ENCODE data around the gene COA5.

The COA5 gene

GRCh38 chr2:98556344-98557033 is 51.8 kb downstream of the COA5 start:
- H3K36me3 ChIP-seq (ENCODE audit: insufficient read depth, insufficient read length, low read length), result peaks cover 89% of the 10 kb centered on the region

GRCh38 chr2:98555696-98556095 is 52.6 kb downstream of the COA5 start:
- no peak for DNase-seq (ENCODE audit: low read depth, low spot score)
- H3K27me3 ChIP-seq (ENCODE audit: insufficient read depth, insufficient read length), result no peaks in the 10 kb centered on the region
- peaks cover 92% of the 10 kb centered on the region for H3K36me3 ChIP-seq (ENCODE audit: insufficient read depth, insufficient read length, low read length)
- TF ChIP-seq ZNF274 (IDR thresholded peaks at IDR 0.05; ENCODE audit: low read depth, low read length) (no peak), SUZ12 (IDR thresholded peaks at IDR 0.05; ENCODE audit: extremely low read depth, insufficient read depth, insufficient read length) (no peak), YY1 (IDR thresholded peaks at IDR 0.05; ENCODE audit: insufficient read depth, insufficient read length) (no peak)
- H3K9ac ChIP-seq (ENCODE audit: insufficient read length, low read depth), result no peak overlapping the region
- H3K4me1 ChIP-seq (ENCODE audit: insufficient read depth, insufficient read length), result no peaks in the 10 kb centered on the region
- H3K4me3 ChIP-seq (ENCODE audit: insufficient read length, low read depth), result no peak overlapping the region
- H3K9me3 ChIP-seq (ENCODE audit: insufficient read depth, low read length), result no peaks in the 10 kb centered on the region

More at GRCh38 chr2:98556344-98557033, 51.8 kb downstream of the COA5 start:
- Histone ChIP-seq H3K4me3 (ENCODE audit: insufficient read length, low read depth) (no peak overlapping the region), H3K27me3 (ENCODE audit: insufficient read depth, insufficient read length) (no peaks in the 10 kb centered on the region), H3K4me1 (ENCODE audit: insufficient read depth, insufficient read length) (no peaks in the 10 kb centered on the region), H3K9me3 (ENCODE audit: insufficient read depth, low read length) (no peaks in the 10 kb centered on the region), H3K9ac (ENCODE audit: insufficient read length, low read depth) (no peak overlapping the region)
- TF ChIP-seq YY1 (IDR thresholded peaks at IDR 0.05; ENCODE audit: insufficient read depth, insufficient read length), result no peak
- TF ChIP-seq SUZ12 (IDR thresholded peaks at IDR 0.05; ENCODE audit: extremely low read depth, insufficient read depth, insufficient read length), result no peak
- no peak for TF ChIP-seq ZNF274 (IDR thresholded peaks at IDR 0.05; ENCODE audit: low read depth, low read length)
- no peak for DNase-seq (ENCODE audit: low read depth, low spot score)

- no peak for DNase-seq (ENCODE audit: low read depth, low spot score)
- Histone ChIP-seq H3K9ac (ENCODE audit: insufficient read length, low read depth) (no peak overlapping the region), H3K4me1 (ENCODE audit: insufficient read depth, insufficient read length) (no peaks in the 10 kb centered on the region), H3K9me3 (ENCODE audit: insufficient read depth, low read length) (no peaks in the 10 kb centered on the region), H3K27me3 (ENCODE audit: insufficient read depth, insufficient read length) (no peaks in the 10 kb centered on the region), H3K4me3 (ENCODE audit: insufficient read length, low read depth) (no peak overlapping the region), H3K36me3 (ENCODE audit: insufficient read depth, insufficient read length, low read length) (peaks cover 92% of the 10 kb centered on the region)
- TF ChIP-seq SUZ12 (IDR thresholded peaks at IDR 0.05; ENCODE audit: extremely low read depth, insufficient read depth, insufficient read length) (no peak), YY1 (IDR thresholded peaks at IDR 0.05; ENCODE audit: insufficient read depth, insufficient read length) (no peak), ZNF274 (IDR thresholded peaks at IDR 0.05; ENCODE audit: low read depth, low read length) (no peak)
Measured at GRCh38 chr2:98554116-98554861, 54.0 kb downstream of the COA5 start.

GRCh38 chr2:98552499-98553179 is 55.7 kb downstream of the COA5 start:
- Histone ChIP-seq H3K9ac (ENCODE audit: insufficient read length, low read depth) (no peak overlapping the region), H3K4me3 (ENCODE audit: insufficient read length, low read depth) (no peak overlapping the region), H3K36me3 (ENCODE audit: insufficient read depth, insufficient read length, low read length) (peaks cover 87% of the 10 kb centered on the region), H3K4me1 (ENCODE audit: insufficient read depth, insufficient read length) (no peaks in the 10 kb centered on the region), H3K9me3 (ENCODE audit: insufficient read depth, low read length) (no peaks in the 10 kb centered on the region), H3K27me3 (ENCODE audit: insufficient read depth, insufficient read length) (no peaks in the 10 kb centered on the region)
- TF ChIP-seq SUZ12 (IDR thresholded peaks at IDR 0.05; ENCODE audit: extremely low read depth, insufficient read depth, insufficient read length) (no peak), ZNF274 (IDR thresholded peaks at IDR 0.05; ENCODE audit: low read depth, low read length) (no peak), YY1 (IDR thresholded peaks at IDR 0.05; ENCODE audit: insufficient read depth, insufficient read length) (no peak)
- DNase-seq (ENCODE audit: low read depth, low spot score), result no peak

GRCh38 chr2:98551316-98551715 is 57.0 kb downstream of the COA5 start:
- Histone ChIP-seq H3K4me3 (ENCODE audit: insufficient read length, low read depth) (no peak overlapping the region), H3K36me3 (ENCODE audit: insufficient read depth, insufficient read length, low read length) (peaks cover 88% of the 10 kb centered on the region), H3K4me1 (ENCODE audit: insufficient read depth, insufficient read length) (no peaks in the 10 kb centered on the region), H3K9ac (ENCODE audit: insufficient read length, low read depth) (no peak overlapping the region), H3K9me3 (ENCODE audit: insufficient read depth, low read length) (no peaks in the 10 kb centered on the region), H3K27me3 (ENCODE audit: insufficient read depth, insufficient read length) (no peaks in the 10 kb centered on the region)
- DNase-seq (ENCODE audit: low read depth, low spot score), result no peak
- TF ChIP-seq SUZ12 (IDR thresholded peaks at IDR 0.05; ENCODE audit: extremely low read depth, insufficient read depth, insufficient read length), result no peak
- no peak for TF ChIP-seq ZNF274 (IDR thresholded peaks at IDR 0.05; ENCODE audit: low read depth, low read length)
- no peak for TF ChIP-seq YY1 (IDR thresholded peaks at IDR 0.05; ENCODE audit: insufficient read depth, insufficient read length)

GRCh38 chr2:98550165-98550564 is 58.1 kb downstream of the COA5 start:
- no peak for TF ChIP-seq YY1 (IDR thresholded peaks at IDR 0.05; ENCODE audit: insufficient read depth, insufficient read length)
- TF ChIP-seq ZNF274 (IDR thresholded peaks at IDR 0.05; ENCODE audit: low read depth, low read length), result no peak
- no peak for TF ChIP-seq SUZ12 (IDR thresholded peaks at IDR 0.05; ENCODE audit: extremely low read depth, insufficient read depth, insufficient read length)
- H3K4me1 ChIP-seq (ENCODE audit: insufficient read depth, insufficient read length), result no peaks in the 10 kb centered on the region
- peaks cover 88% of the 10 kb centered on the region for H3K36me3 ChIP-seq (ENCODE audit: insufficient read depth, insufficient read length, low read length)
- H3K4me3 ChIP-seq (ENCODE audit: insufficient read length, low read depth), result no peak overlapping the region
- no peaks in the 10 kb centered on the region for H3K27me3 ChIP-seq (ENCODE audit: insufficient read depth, insufficient read length)
- DNase-seq (ENCODE audit: low read depth, low spot score), result no peak
- H3K9ac ChIP-seq (ENCODE audit: insufficient read length, low read depth), result no peak overlapping the region
- no peaks in the 10 kb centered on the region for H3K9me3 ChIP-seq (ENCODE audit: insufficient read depth, low read length)
